GM21381 (cell line): Measurements from ENCODE around the gene ARHGAP28.
"Not testable (repeated sequence)": the region's sequence is repeated elsewhere in the genome, so short reads cannot be mapped to it uniquely, and the experiment has no call there.

Experiments
- ATAC-seq: cut with Tn5 transposase; IDR thresholded peaks from one replicate; pipeline ENCODE4 v1.9.1; 2021; ENCODE audit warnings: mild to moderate bottlenecking, moderate library complexity; ENCODE audit not compliant: unreplicated experiment

Gene ARHGAP28

GRCh38 chr18:6807515-6808257 is 78.2 kb downstream of the ARHGAP28 start:
- ATAC-seq = no peak

DNA sequence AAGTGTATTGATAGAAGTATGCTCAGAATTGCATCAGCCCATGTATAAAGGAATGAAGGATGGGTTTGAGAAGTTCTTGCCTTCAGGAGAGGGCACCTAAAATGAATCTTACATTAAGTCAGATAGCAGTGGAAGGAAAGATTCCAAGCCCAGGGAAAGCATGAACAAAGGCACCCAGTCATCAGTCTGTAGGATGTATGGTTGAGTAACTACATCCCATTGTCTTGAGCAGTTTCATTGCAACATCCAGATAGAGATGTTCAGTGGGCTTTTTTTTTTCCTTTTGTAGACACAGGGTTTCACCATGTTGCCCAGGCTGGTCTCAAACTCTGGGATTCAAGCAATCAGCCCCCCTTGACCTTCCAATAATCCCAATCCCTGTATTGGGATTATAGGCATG is 80.7 kb downstream of the ARHGAP28 start:
- no peak for ATAC-seq

- ATAC-seq = no peak
Observed at GRCh38 chr18:6811816-6812215, 82.3 kb downstream of the ARHGAP28 start.

- no peak for ATAC-seq
Observed at GRCh38 chr18:6814882-6815425, 85.4 kb downstream of the ARHGAP28 start.

GRCh38 chr18:6816154-6816553 is 86.6 kb downstream of the ARHGAP28 start:
- no peak for ATAC-seq

GRCh38 chr18:6819332-6819731 is 89.8 kb downstream of the ARHGAP28 start:
- no peak for ATAC-seq

DNA sequence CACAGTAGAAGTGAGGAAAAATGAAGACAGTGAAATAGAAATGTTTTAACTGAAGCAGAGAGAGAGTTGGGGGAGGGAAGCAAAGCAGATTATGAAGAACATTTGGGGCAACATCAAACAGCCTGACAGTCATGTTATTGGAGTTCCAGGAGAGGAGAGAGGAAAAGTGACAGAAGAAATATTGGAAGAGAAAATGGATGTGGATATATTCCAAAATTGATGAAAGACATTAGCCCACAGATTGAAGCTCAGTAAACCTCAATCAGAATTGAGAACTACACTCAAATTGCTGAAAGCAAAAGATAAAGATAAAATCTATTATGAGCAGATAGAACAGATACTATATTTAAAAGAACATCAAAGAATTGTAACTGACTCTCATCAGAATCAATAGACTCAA is 90.8 kb downstream of the ARHGAP28 start:
- ATAC-seq = no peak

- no peak for ATAC-seq
Observed at GRCh38 chr18:6821356-6821755, 91.8 kb downstream of the ARHGAP28 start.

GRCh38 chr18:6827161-6827560 is 97.6 kb downstream of the ARHGAP28 start:
- ATAC-seq = not testable (repeated sequence)

- not testable (repeated sequence) for ATAC-seq
Observed at GRCh38 chr18:6827566-6827965, 98.0 kb downstream of the ARHGAP28 start.

- ATAC-seq = no peak
Observed at GRCh38 chr18:6830916-6831315, 101.4 kb downstream of the ARHGAP28 start.

DNA sequence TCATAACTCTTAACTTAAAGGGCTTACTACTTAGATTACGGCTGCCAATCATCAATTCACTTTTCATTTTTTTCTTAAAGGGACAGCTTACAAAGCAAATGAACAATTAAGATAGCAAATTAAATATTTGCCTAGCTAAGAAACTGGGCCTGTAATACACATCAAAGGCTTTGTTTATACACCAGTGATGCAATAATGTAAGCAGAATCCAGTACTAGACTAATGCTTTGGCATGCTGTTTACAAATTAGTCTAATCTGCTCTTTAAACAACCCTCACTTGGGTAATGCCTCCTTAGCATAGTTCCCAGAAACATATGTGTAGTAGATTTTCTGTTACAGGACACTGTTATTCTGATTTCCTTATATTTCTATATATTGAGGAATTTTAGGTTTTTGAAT is 105.8 kb downstream of the ARHGAP28 start:
- ATAC-seq = no peak

DNA sequence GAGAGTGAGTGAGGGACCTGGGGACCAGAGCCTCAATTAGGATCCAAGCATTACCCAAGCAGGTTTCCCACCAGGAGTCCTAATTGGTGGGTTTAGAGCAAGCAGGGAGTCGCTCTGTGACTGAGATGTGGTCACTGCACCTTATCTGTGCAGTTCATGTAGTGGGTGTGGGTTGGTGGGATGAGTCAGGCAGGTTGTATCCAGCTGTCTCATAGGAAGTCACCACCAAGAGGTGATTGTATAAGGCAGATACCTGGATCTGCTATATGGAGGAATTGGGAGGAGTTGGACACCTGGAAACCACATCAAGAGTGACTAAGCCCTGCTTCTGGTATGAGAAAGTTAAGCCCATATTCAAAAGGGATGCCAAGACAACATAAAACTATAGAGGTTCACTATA is 106.8 kb downstream of the ARHGAP28 start:
- no peak for ATAC-seq

- no peak for ATAC-seq
Observed at GRCh38 chr18:6837904-6838303, 108.4 kb downstream of the ARHGAP28 start.

GRCh38 chr18:6842081-6842480 is 112.6 kb downstream of the ARHGAP28 start:
- no peak for ATAC-seq

DNA sequence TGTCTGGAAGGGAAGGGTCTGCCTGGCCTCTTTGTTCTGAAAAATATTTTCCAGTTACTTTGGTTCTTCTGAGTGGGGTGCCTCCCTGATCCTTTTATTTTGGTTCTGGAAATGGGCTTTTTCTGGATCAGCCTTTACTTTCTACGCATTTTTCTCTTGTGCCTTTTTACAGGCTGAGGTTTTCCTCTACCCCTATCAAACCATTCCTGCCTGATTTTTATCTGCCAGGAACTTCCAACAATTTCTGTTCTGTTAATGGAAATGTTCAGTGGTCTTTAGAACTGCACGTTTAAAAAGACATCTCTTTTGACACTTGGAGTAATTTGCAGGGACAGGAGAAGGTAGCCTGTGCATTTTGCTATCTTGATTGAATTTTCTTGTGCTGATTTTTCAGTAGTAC is 113.8 kb downstream of the ARHGAP28 start:
- no peak for ATAC-seq

- not testable (repeated sequence) for ATAC-seq
Observed at GRCh38 chr18:6845521-6845920, 116.0 kb downstream of the ARHGAP28 start.

- ATAC-seq = no peak
Observed at GRCh38 chr18:6850396-6850795, 120.9 kb downstream of the ARHGAP28 start.

GRCh38 chr18:6851480-6851879 is 122.0 kb downstream of the ARHGAP28 start:
- ATAC-seq = no peak

- ATAC-seq = no peak
Observed at GRCh38 chr18:6854811-6855210, 125.3 kb downstream of the ARHGAP28 start.

DNA sequence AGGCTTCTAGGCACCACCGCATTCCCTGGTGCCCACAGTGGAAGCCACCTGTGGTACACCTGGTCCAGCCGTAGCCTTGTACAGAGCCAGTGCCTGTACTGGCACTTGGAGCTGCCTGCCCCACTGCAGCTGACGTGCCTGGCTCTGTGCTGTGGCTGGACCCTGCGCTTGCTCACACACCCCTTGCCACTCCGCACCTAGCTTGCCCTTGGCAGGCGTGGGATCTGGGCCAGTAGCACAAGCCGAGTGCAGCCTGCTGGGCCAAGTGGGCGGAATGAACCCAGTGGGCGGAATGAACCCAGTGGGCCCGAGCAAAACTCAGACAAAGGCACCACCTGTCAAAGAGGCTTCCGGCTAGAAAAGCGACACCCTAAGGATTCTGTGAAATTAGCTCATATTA is 126.3 kb downstream of the ARHGAP28 start:
- ATAC-seq = no peak

GRCh38 chr18:6857300-6857699 is 127.8 kb downstream of the ARHGAP28 start:
- ATAC-seq = no peak
